GM13976 (cell line): ENCODE measurements around the gene DNAH9.

Source experiments
- DNase-seq: peaks from one replicate; pipeline ENCODE4 v3.0.0; 2012; ENCODE audit warnings: low spot score
- CTCF ChIP-seq: IDR thresholded peaks from 2 replicates; pipeline ENCODE4 v1.5.1; 2012; ENCODE audit warnings: borderline replicate concordance, mild to moderate bottlenecking; ENCODE audit not compliant: insufficient read depth; ENCODE audit errors: extremely low read depth, missing control alignments, control extremely low read depth
- in situ Hi-C: fragments of 300-500 bp; cut with MboI; formaldehyde crosslinking; loops from one replicate; pipeline ENCODE4 v1.12.0; 2022; ENCODE audit warnings: low sequenced_read_pairs, mixed read lengths, inconsistent platforms; ENCODE audit not compliant: unreplicated experiment

Gene DNAH9

GRCh38 chr17:11848330-11848729 lies 250.1 kb downstream of the DNAH9 start:
- DNase-seq: no peak
- in situ Hi-C loops: no loop called here
- no peak for TF ChIP-seq CTCF

- TF ChIP-seq CTCF: no peak
- in situ Hi-C loops: no loop called here
- no peak for DNase-seq
Measured at GRCh38 chr17:11852231-11852630, 254.0 kb downstream of the DNAH9 start.

GRCh38 chr17:11852912-11853311 lies 254.6 kb downstream of the DNAH9 start:
- no peak for TF ChIP-seq CTCF
- in situ Hi-C loops: no loop called here
- DNase-seq: no peak

GRCh38 chr17:11853321-11854151 lies 255.3 kb downstream of the DNAH9 start:
- DNase-seq: no peak
- TF ChIP-seq CTCF: no peak
- in situ Hi-C loops: no loop called here

GRCh38 chr17:11855306-11855705 lies 257.0 kb downstream of the DNAH9 start:
- in situ Hi-C loops: no loop called here

GRCh38 chr17:11857006-11857405 lies 258.7 kb downstream of the DNAH9 start:
- no peak for DNase-seq
- no peak for TF ChIP-seq CTCF
- in situ Hi-C loops: no loop called here

More at GRCh38 chr17:11855306-11855705, 257.0 kb downstream of the DNAH9 start:
- TF ChIP-seq CTCF: no peak
- DNase-seq: no peak
